ENCODE results near the gene MAGI1.

Gene MAGI1

GRCh38 chr3:65478551-65479500 is 559.9 kb downstream of the MAGI1 start:
- DNase-seq (ENCODE audit: low spot score), result no peak

- no peak for DNase-seq (ENCODE audit: low spot score)
Measured at GRCh38 chr3:65473736-65474135, 565.0 kb downstream of the MAGI1 start.

GRCh38 chr3:65472501-65472900 is 566.2 kb downstream of the MAGI1 start:
- no peak for DNase-seq (ENCODE audit: low spot score)

- DNase-seq (ENCODE audit: low spot score), result no peak
Measured at GRCh38 chr3:65466300-65466988, 572.3 kb downstream of the MAGI1 start.

GRCh38 chr3:65449841-65450428 is 588.8 kb downstream of the MAGI1 start:
- DNase-seq (ENCODE audit: low spot score), result no peak

- no peak for DNase-seq (ENCODE audit: low spot score)
Measured at GRCh38 chr3:65448120-65448519, 590.6 kb downstream of the MAGI1 start.

GRCh38 chr3:65445573-65446169 is 593.0 kb downstream of the MAGI1 start:
- DNase-seq (ENCODE audit: low spot score), result no peak

- DNase-seq (ENCODE audit: low spot score), result no peak
Measured at GRCh38 chr3:65444447-65444815, 594.3 kb downstream of the MAGI1 start.

GRCh38 chr3:65443739-65444446 is 594.8 kb downstream of the MAGI1 start:
- no peak for DNase-seq (ENCODE audit: low spot score)

GRCh38 chr3:65439641-65440284 is 599.0 kb downstream of the MAGI1 start:
- no peak for DNase-seq (ENCODE audit: low spot score)

GRCh38 chr3:65438612-65439011 is 600.1 kb downstream of the MAGI1 start:
- no peak for DNase-seq (ENCODE audit: low spot score)

- no peak for DNase-seq (ENCODE audit: low spot score)
Measured at GRCh38 chr3:65438096-65438495, 600.6 kb downstream of the MAGI1 start.

- DNase-seq (ENCODE audit: low spot score), result no peak
Measured at GRCh38 chr3:65436580-65436979, 602.1 kb downstream of the MAGI1 start.

- no peak for DNase-seq (ENCODE audit: low spot score)
Measured at GRCh38 chr3:65433480-65433879, 605.2 kb downstream of the MAGI1 start.

GRCh38 chr3:65432388-65433003 is 606.2 kb downstream of the MAGI1 start:
- DNase-seq (ENCODE audit: low spot score), result no peak

- no peak for DNase-seq (ENCODE audit: low spot score)
Measured at GRCh38 chr3:65425880-65426279, 612.8 kb downstream of the MAGI1 start.

GRCh38 chr3:65422154-65422553 is 616.6 kb downstream of the MAGI1 start:
- DNase-seq (ENCODE audit: low spot score), result no peak

- DNase-seq (ENCODE audit: low spot score), result no peak
Measured at GRCh38 chr3:65419233-65419632, 619.5 kb downstream of the MAGI1 start.

- no peak for DNase-seq (ENCODE audit: low spot score)
Measured at GRCh38 chr3:65413891-65414290, 624.8 kb downstream of the MAGI1 start.

- no peak for DNase-seq (ENCODE audit: low spot score)
Measured at GRCh38 chr3:65412588-65412987, 626.1 kb downstream of the MAGI1 start.

GRCh38 chr3:65411367-65411766 is 627.4 kb downstream of the MAGI1 start:
- DNase-seq (ENCODE audit: low spot score), result no peak
